GM18505 (cell line): ENCODE measurements around the gene P2RY6.

ENCODE experiments used
- ATAC-seq: cut with Tn5 transposase; IDR thresholded peaks from one replicate; pipeline ENCODE4 v1.9.1; 2021; ENCODE audit not compliant: unreplicated experiment
- POLR2A ChIP-seq: IDR thresholded peaks from 4 replicates; pipeline ENCODE4 v1.6.1; 2011; ENCODE audit warnings: borderline replicate concordance; ENCODE audit not compliant: insufficient read depth, insufficient read length; ENCODE audit errors: extremely low read depth

P2RY6 gene

GRCh38 chr11:73242251-73243092 lies 29.7 kb upstream of the P2RY6 start:
- no peak for ATAC-seq
- TF ChIP-seq POLR2A, result peak; percentile 26

- TF ChIP-seq POLR2A, result no peak
Observed at GRCh38 chr11:73243093-73243485, 29.0 kb upstream of the P2RY6 start.

GRCh38 chr11:73244589-73245240 lies 27.4 kb upstream of the P2RY6 start:
- TF ChIP-seq POLR2A, result no peak
- no peak for ATAC-seq

More at GRCh38 chr11:73243093-73243485, 29.0 kb upstream of the P2RY6 start:
- ATAC-seq, result no peak

GRCh38 chr11:73245461-73245860 lies 26.7 kb upstream of the P2RY6 start:
- no peak for TF ChIP-seq POLR2A
- ATAC-seq, result no peak

- TF ChIP-seq POLR2A, result no peak
Observed at GRCh38 chr11:73246303-73246702, 25.8 kb upstream of the P2RY6 start.

GRCh38 chr11:73248526-73249185 lies 23.5 kb upstream of the P2RY6 start:
- TF ChIP-seq POLR2A, result no peak
- ATAC-seq, result no peak

More at GRCh38 chr11:73246303-73246702, 25.8 kb upstream of the P2RY6 start:
- ATAC-seq, result no peak

- TF ChIP-seq POLR2A, result no peak
- no peak for ATAC-seq
Observed at GRCh38 chr11:73249304-73249703, 22.8 kb upstream of the P2RY6 start.

- TF ChIP-seq POLR2A, result no peak
- ATAC-seq, result no peak
Observed at GRCh38 chr11:73249853-73250783, 22.0 kb upstream of the P2RY6 start.

- TF ChIP-seq POLR2A, result no peak
- ATAC-seq, result no peak
Observed at GRCh38 chr11:73252577-73253191, 19.5 kb upstream of the P2RY6 start.

GRCh38 chr11:73257342-73258103 lies 14.6 kb upstream of the P2RY6 start:
- TF ChIP-seq POLR2A, result no peak
- no peak for ATAC-seq

- no peak for ATAC-seq
- no peak for TF ChIP-seq POLR2A
Observed at GRCh38 chr11:73258104-73259035, 13.8 kb upstream of the P2RY6 start.
